ENCODE data around the gene EFNA5.

The EFNA5 gene

GRCh38 chr5:107696498-107696897 lies 25.8 kb upstream of the EFNA5 start:
- Histone ChIP-seq H3K27ac (no peak overlapping the region), H3K36me3 (no peaks in the 10 kb centered on the region), H3K9me3 (ENCODE audit: severe bottlenecking) (no peaks in the 10 kb centered on the region), H3K4me3 (ENCODE audit: low read depth, low read length) (no peak overlapping the region), H3K27me3 (ENCODE audit: insufficient read depth, low read depth, severe bottlenecking) (no peaks in the 10 kb centered on the region)
- no peak for TF ChIP-seq CTCF (IDR thresholded peaks at IDR 0.05; ENCODE audit: low read depth, low read length)
- DNase-seq: no peak

GRCh38 chr5:107696080-107696479 lies 25.3 kb upstream of the EFNA5 start:
- no peak for TF ChIP-seq CTCF (IDR thresholded peaks at IDR 0.05; ENCODE audit: low read depth, low read length)
- no peaks in the 10 kb centered on the region for H3K9me3 ChIP-seq (ENCODE audit: severe bottlenecking)

GRCh38 chr5:107687937-107688336 lies 17.2 kb upstream of the EFNA5 start:
- TF ChIP-seq CTCF (IDR thresholded peaks at IDR 0.05; ENCODE audit: low read depth, low read length): no peak
- H3K36me3 ChIP-seq: no peaks in the 10 kb centered on the region
- no peak for DNase-seq
- no peaks in the 10 kb centered on the region for H3K9me3 ChIP-seq (ENCODE audit: severe bottlenecking)
- no peak overlapping the region for H3K27ac ChIP-seq
- no peaks in the 10 kb centered on the region for H3K27me3 ChIP-seq (ENCODE audit: insufficient read depth, low read depth, severe bottlenecking)
- H3K4me3 ChIP-seq (ENCODE audit: low read depth, low read length): no peak overlapping the region

More at GRCh38 chr5:107696080-107696479, 25.3 kb upstream of the EFNA5 start:
- Histone ChIP-seq H3K27me3 (ENCODE audit: insufficient read depth, low read depth, severe bottlenecking) (no peaks in the 10 kb centered on the region), H3K4me3 (ENCODE audit: low read depth, low read length) (no peak overlapping the region), H3K36me3 (no peaks in the 10 kb centered on the region), H3K27ac (no peak overlapping the region)
- DNase-seq: no peak

- Histone ChIP-seq H3K9me3 (ENCODE audit: severe bottlenecking) (no peaks in the 10 kb centered on the region), H3K27me3 (ENCODE audit: insufficient read depth, low read depth, severe bottlenecking) (no peaks in the 10 kb centered on the region), H3K36me3 (no peaks in the 10 kb centered on the region), H3K4me3 (ENCODE audit: low read depth, low read length) (no peak overlapping the region), H3K27ac (no peak overlapping the region)
- no peak for DNase-seq
- TF ChIP-seq CTCF (IDR thresholded peaks at IDR 0.05; ENCODE audit: low read depth, low read length): no peak
These were observed 16.7 kb upstream of the EFNA5 start for GRCh38 chr5:107687404-107687803.

- DNase-seq: no peak
- Histone ChIP-seq H3K4me3 (ENCODE audit: low read depth, low read length) (no peak overlapping the region), H3K27me3 (ENCODE audit: insufficient read depth, low read depth, severe bottlenecking) (no peaks in the 10 kb centered on the region), H3K36me3 (no peaks in the 10 kb centered on the region), H3K27ac (no peak overlapping the region), H3K9me3 (ENCODE audit: severe bottlenecking) (no peaks in the 10 kb centered on the region)
- no peak for TF ChIP-seq CTCF (IDR thresholded peaks at IDR 0.05; ENCODE audit: low read depth, low read length)
These were observed 11.8 kb upstream of the EFNA5 start for GRCh38 chr5:107682533-107682932.

- Histone ChIP-seq H3K36me3 (no peaks in the 10 kb centered on the region), H3K9me3 (ENCODE audit: severe bottlenecking) (no peaks in the 10 kb centered on the region), H3K27me3 (ENCODE audit: insufficient read depth, low read depth, severe bottlenecking) (no peaks in the 10 kb centered on the region), H3K4me3 (ENCODE audit: low read depth, low read length) (no peak overlapping the region), H3K27ac (no peak overlapping the region)
- DNase-seq: no peak
- no peak for TF ChIP-seq CTCF (IDR thresholded peaks at IDR 0.05; ENCODE audit: low read depth, low read length)
These were observed 10.1 kb upstream of the EFNA5 start for GRCh38 chr5:107680799-107681198.

Data from WERI-Rb-1 (cell line).